ENCODE measurements around the gene KLF6. TPM values are rescaled to one million over a fixed set of nuclear protein-coding genes. Genes with fewer than 3 reads are reported as not detected.

Gene KLF6
- total and polyA plus RNA-seq, 8 donors, result 25.9 to 187 (median 94.0) TPM

- intact Hi-C loops (cut with DNase I; ENCODE audit: low total_unique reads), result no loop called here
- TF ChIP-seq CTCF (IDR thresholded peaks at IDR 0.05) (no peak), POLR2AphosphoS5 (IDR thresholded peaks at IDR 0.05) (no peak), EP300 (IDR thresholded peaks at IDR 0.05) (no peak), POLR2A (IDR thresholded peaks at IDR 0.05) (no peak)
- H3K27me3 ChIP-seq, result no peaks in the 10 kb centered on the region
- no peaks in the 10 kb centered on the region for H3K9me3 ChIP-seq
- H3K27ac ChIP-seq, result peak overlapping the region in 3 of 5 donors; percentile 2 to 65 (median 50)
- no peak overlapping the region for H3K4me3 ChIP-seq
- DNase-seq, result no peak
- peaks cover 0 to 26% (median 5%) of the 10 kb centered on the region in 4 donors for H3K4me1 ChIP-seq
- WGBS, 5 donors, result 69 to 92% (median 85%) methylated on average over 7 of the region's 7 CpGs
- H3K36me3 ChIP-seq, result no peaks in the 10 kb centered on the region
Observed at GRCh38 chr10:3757250-3757637, 27.8 kb downstream of the KLF6 start.

GRCh38 chr10:3756360-3756740 lies 28.7 kb downstream of the KLF6 start:
- TF ChIP-seq CTCF (IDR thresholded peaks at IDR 0.05) (no peak), EP300 (IDR thresholded peaks at IDR 0.05) (no peak), POLR2A (IDR thresholded peaks at IDR 0.05) (no peak), POLR2AphosphoS5 (IDR thresholded peaks at IDR 0.05) (no peak)
- intact Hi-C loops (cut with DNase I; ENCODE audit: low total_unique reads), result no loop called here
- peak overlapping the region in 1 of 5 donors; percentile 78 for H3K27ac ChIP-seq
- no peak for DNase-seq
- peaks cover 0 to 26% (median 5%) of the 10 kb centered on the region in 4 donors for H3K4me1 ChIP-seq
- no peak overlapping the region for H3K4me3 ChIP-seq
- 89 to 98% (median 94%) methylated on average over 5 of the region's 5 CpGs for WGBS, 5 donors
- no peaks in the 10 kb centered on the region for H3K9me3 ChIP-seq
- H3K36me3 ChIP-seq, result no peaks in the 10 kb centered on the region
- no peaks in the 10 kb centered on the region for H3K27me3 ChIP-seq

GRCh38 chr10:3755440-3756359 lies 29.3 kb downstream of the KLF6 start:
- intact Hi-C loops (cut with DNase I; ENCODE audit: low total_unique reads), result no loop called here
- Histone ChIP-seq H3K27me3 (no peaks in the 10 kb centered on the region), H3K4me1 (peaks cover 0 to 28% (median 5%) of the 10 kb centered on the region in 4 donors), H3K4me3 (no peak overlapping the region), H3K27ac (peak overlapping the region in 3 of 5 donors; percentile 10 to 78 (median 66)), H3K36me3 (no peaks in the 10 kb centered on the region), H3K9me3 (no peaks in the 10 kb centered on the region)
- DNase-seq, result peak in 1 of 2 donors; percentile 33
- TF ChIP-seq POLR2AphosphoS5 (IDR thresholded peaks at IDR 0.05) (no peak), CTCF (IDR thresholded peaks at IDR 0.05) (no peak), POLR2A (IDR thresholded peaks at IDR 0.05) (no peak), EP300 (IDR thresholded peaks at IDR 0.05) (no peak)
- 75 to 85% (median 80%) methylated on average over 13 to 14 of the region's 14 CpGs for WGBS, 5 donors

GRCh38 chr10:3754727-3755439 lies 30.1 kb downstream of the KLF6 start:
- no peaks in the 10 kb centered on the region for H3K27me3 ChIP-seq
- no peak overlapping the region for H3K4me3 ChIP-seq
- WGBS, 5 donors, result 34 to 60% (median 43%) methylated on average over 9 of the region's 9 CpGs
- intact Hi-C loops (cut with DNase I; ENCODE audit: low total_unique reads), result no loop called here
- H3K4me1 ChIP-seq, result peaks cover 5 to 30% (median 12%) of the 10 kb centered on the region in 4 donors
- H3K9me3 ChIP-seq, result no peaks in the 10 kb centered on the region
- no peak for TF ChIP-seq CTCF (IDR thresholded peaks at IDR 0.05)
- TF ChIP-seq POLR2AphosphoS5 (IDR thresholded peaks at IDR 0.05), result peak in 2 of 3 donors; percentile 52 to 88
- DNase-seq, result peak in 1 of 2 donors; percentile 81
- H3K36me3 ChIP-seq, result no peaks in the 10 kb centered on the region
- H3K27ac ChIP-seq, result peak overlapping the region in 4 of 5 donors; percentile 48 to 78 (median 68)
